ENCODE results near the gene DUSP6. TPM values are rescaled to one million over a fixed set of nuclear protein-coding genes. Genes with fewer than 3 reads are reported as not detected.

DUSP6 gene
- total and polyA plus RNA-seq, 9 of the 15 experiments (the other 6 are each of a cell fraction or from before 2014, with no cell fraction given), result 0.04 to 0.60 (median 0.08) TPM; not detected in 2

GRCh38 chr12:89384807-89385206, 32.5 kb upstream of the DUSP6 start (continued):
- TF ChIP-seq POLR2H (tag; IDR thresholded peaks at IDR 0.05; ENCODE audit: low read depth), result no peak

GRCh38 chr12:89384050-89384758, 31.9 kb upstream of the DUSP6 start:
- ChIA-PET CTCF (ENCODE audit: low intra/inter-chr PET ratio) (no interaction called here), POLR2A (interaction anchor here (0.6 kb wide), 2 partner anchors 104 to 405 kb away, joined by 3 read pairs; no protein-coding TSS in a partner anchor)
- FAIRE-seq (no peak), ATAC-seq (no peak), DNase-seq (ENCODE audit: extremely low read depth in 1 of 4, low spot score in 3 of 4) (no peak)
- 0 out of 5 replicates have a peak, but pooled peaks cover 0 to 2% of the 10 kb centered on the region in 2 experiments for H3K27me3 ChIP-seq (ENCODE audit: control insufficient read depth in 2 of 2, insufficient read depth in 2 of 2, low read length in 2 of 2)
- no peak for TF ChIP-seq CEBPG (CRISPR knock-in tag; IDR thresholded peaks at IDR 0.05)
- TF ChIP-seq CEBPG (tag; conservative IDR thresholded peaks at IDR 0.05 in 1 of 2, IDR thresholded peaks at IDR 0.05 in 1 of 2), result peak; percentile 70 to 86
- no peak for TF ChIP-seq ZKSCAN8 (CRISPR knock-in tag; IDR thresholded peaks at IDR 0.05)
- TF ChIP-seq CEBPB (tag; IDR thresholded peaks at IDR 0.05), result peak; percentile 86
- H4K20me1 ChIP-seq (replicated peaks; ENCODE audit: control insufficient read depth, insufficient read depth, low read length), result no peaks in the 10 kb centered on the region
- no peaks in the 10 kb centered on the region for H3K9me1 ChIP-seq (ENCODE audit: control insufficient read depth, insufficient read depth, low read length)
- H3K4me1 ChIP-seq (replicated peaks in 1 of 2; ENCODE audit: control insufficient read depth in 2 of 2, insufficient read depth in 2 of 2, low read length in 2 of 2), result peaks cover 0 to 10% of the 10 kb centered on the region in 2 experiments; a peak in 1 of 5 replicates
- in situ Hi-C loops (cut with MboI) (no loop called here), intact Hi-C loops (cut with micrococcal nuclease) (no loop called here)
- no peak overlapping the region for H3K9ac ChIP-seq (ENCODE audit: insufficient read depth in 1 of 2, low read depth in 2 of 2, low read length in 2 of 2)
- 18% methylated on average over 7 of the region's 8 CpGs for WGBS (ENCODE audit: insufficient coverage, low coverage, missing lambda C conversion rate)
- BruUV-seq (replicated peaks), result no TSS peak
- H3K9me3 ChIP-seq (replicated peaks; ENCODE audit: control insufficient read depth, insufficient read depth, low read depth, low read length), result no peaks in the 10 kb centered on the region
- H2AFZ ChIP-seq (ENCODE audit: low read depth, low read length), result no peak overlapping the region
- no peak overlapping the region for H3K4me2 ChIP-seq (ENCODE audit: insufficient read depth, low read length)
- H3K4me3 ChIP-seq, result no peak overlapping the region
- H3K36me3 ChIP-seq (ENCODE audit: control insufficient read depth, insufficient read depth, low read length), result no peaks in the 10 kb centered on the region
- H3K27ac ChIP-seq (ENCODE audit: extremely low read depth, low read depth, low read length), result no peak overlapping the region
- H3K79me2 ChIP-seq (ENCODE audit: control insufficient read depth, insufficient read depth, low read length), result no peaks in the 10 kb centered on the region

All from K562 (cell line).